H1 (cell line): ENCODE measurements around the gene RNF133. TPM values are rescaled to one million over a fixed set of nuclear protein-coding genes. Genes with fewer than 3 reads are reported as not detected.

Experiments
- BRCA1 ChIP-seq: IDR thresholded peaks from 2 replicates; pipeline ENCODE4 v1.6.1; 2012; ENCODE audit warnings: low read depth, low read length, improper control_type of control experiment
- polyA plus RNA-seq, 7 experiments: library from polyadenylated mRNA; depleted of rRNA in 3 of 7; stranded (reverse) in 5 of 7; unstranded in 2 of 7; fragments of >200 nt in 5 of 7; fragments of 200-250 nt in 2 of 7; gene quantifications; 1 replicate in 5 of 7; 2 replicates in 1 of 7; 4 replicates in 1 of 7; pipeline versions ENCODE4 v1.2.1 to v1.2.3, GENCODE V29; 2011 to 2013; ENCODE audit warnings: missing spikeins in 2 of 7, mixed read lengths in 2 of 7
- total RNA-seq: library from RNA; stranded (reverse); fragmentation: NEBNext Ultra II Directional; extraction: Animal tissue kit (Norgen Biotek cat#: 25700); gene quantifications from 2 replicates; pipeline ENCODE4 v1.2.1, GENCODE V29; 2021

Gene RNF133
- total and polyA plus RNA-seq, 2 of the 8 experiments (the other 6 are each of a cell fraction or from before 2014, with no cell fraction given), result 0.09 to 0.39 TPM

GRCh38 chr7:122702872-122703510 is 4.1 kb upstream of the RNF133 start, which contains the start of gene RNF148 (continued):
- no peak for TF ChIP-seq BRCA1
- TF ChIP-seq, all 59 proteins: peak for 0
